OCI-LY7 (cell line): ENCODE results near the gene FFAR2.

ENCODE experiments used
- CTCF ChIP-seq: fragments of 200-600 bp; sonication (generic); conservative IDR thresholded peaks from 2 replicates; pipeline ENCODE4 v1.5.1; 2014; ENCODE audit warnings: mild to moderate bottlenecking, antibody characterized with exemption, low read length, moderate library complexity, mixed read lengths
- EZH2phosphoT487 ChIP-seq: fragments of 200-600 bp; sonication (generic); IDR thresholded peaks from 2 replicates; pipeline ENCODE4 v1.6.1; 2018; ENCODE audit warnings: low read depth, borderline replicate concordance, mild to moderate bottlenecking, mixed run types, antibody characterized with exemption, low read length, moderate library complexity, mixed read lengths

- TF ChIP-seq CTCF, result no peak
- no peak for TF ChIP-seq EZH2phosphoT487
Observed at GRCh38 chr19:35486268-35486708, 38.2 kb downstream of the FFAR2 start.
